Liver (tissue), 9 donors: ENCODE data around the gene PRKN. TPM values are rescaled to one million over a fixed set of nuclear protein-coding genes. Genes with fewer than 3 reads are reported as not detected.

Source experiments
- DNase-seq: peaks from one replicate; pipeline ENCODE4 v3.0.0-alpha.2; 2017; ENCODE audit warnings: low spot score
- H3K27ac ChIP-seq, 2 donors: one replicate each; pipeline ENCODE4 v1.7.0; 2013; ENCODE audit warnings: inconsistent platforms in 2 of 2, low read length in 2 of 2, control low read depth in 1 of 2, low read depth in 1 of 2, mild to moderate bottlenecking in 1 of 2
- H3K27me3 ChIP-seq, 4 donors: one replicate each; pipeline versions ENCODE4 v1.6.1 to v1.7.0; 2013; ENCODE audit warnings: low read length in 3 of 4, inconsistent platforms in 1 of 4, mild to moderate bottlenecking in 1 of 4, moderate library complexity in 1 of 4; ENCODE audit not compliant: control insufficient read depth in 4 of 4, insufficient read depth in 4 of 4
- H3K36me3 ChIP-seq, 4 donors: one replicate each; pipeline versions ENCODE4 v1.6.1 to v1.7.0; 2013; ENCODE audit warnings: low read length in 3 of 4, mild to moderate bottlenecking in 3 of 4, low read depth in 1 of 4, moderate library complexity in 1 of 4; ENCODE audit not compliant: control insufficient read depth in 4 of 4, insufficient read depth in 3 of 4
- H3K4me1 ChIP-seq, 4 donors: one replicate each; pipeline versions ENCODE4 v1.6.1 to v1.7.0; 2013; ENCODE audit warnings: low read length in 3 of 4, mild to moderate bottlenecking in 3 of 4, moderate library complexity in 1 of 4; ENCODE audit not compliant: control insufficient read depth in 4 of 4, insufficient read depth in 4 of 4
- H3K4me3 ChIP-seq, 3 donors: one replicate each; pipeline versions ENCODE4 v1.6.1 to v1.7.0; 2013; ENCODE audit warnings: low read length in 3 of 3, control low read depth in 1 of 3, low read depth in 1 of 3, mild to moderate bottlenecking in 1 of 3
- H3K9ac ChIP-seq, 2 donors: one replicate each; pipeline ENCODE4 v1.7.0; 2013; ENCODE audit warnings: low read length in 2 of 2, mild to moderate bottlenecking in 2 of 2, moderate library complexity in 2 of 2, control low read depth in 1 of 2, low read depth in 1 of 2
- H3K9me3 ChIP-seq, 4 donors: one replicate each; pipeline versions ENCODE4 v1.6.1 to v1.7.0; 2013; ENCODE audit warnings: low read length in 3 of 4; ENCODE audit not compliant: control insufficient read depth in 4 of 4
- CTCF ChIP-seq: fragments of 150-350 bp; IDR thresholded peaks from 2 replicates; pipeline ENCODE4 v1.5.1; 2017; ENCODE audit warnings: improper control_type of control experiment, low read depth, low read length; ENCODE audit not compliant: missing input control
- EGR1 ChIP-seq, 2 donors: IDR thresholded peaks; 2 replicates each; pipeline ENCODE4 v1.6.1; 2016 to 2018; ENCODE audit warnings: antibody characterized with exemption in 2 of 2, low read depth in 2 of 2
- FOXA1 ChIP-seq: IDR thresholded peaks from 2 replicates; pipeline ENCODE4 v1.6.1; 2016; ENCODE audit warnings: antibody characterized with exemption
- FOXA2 ChIP-seq: IDR thresholded peaks from 2 replicates; pipeline ENCODE4 v1.6.1; 2016; ENCODE audit warnings: antibody characterized with exemption
- GABPA ChIP-seq, 2 donors: IDR thresholded peaks in 1 of 2; conservative IDR thresholded peaks in 1 of 2; 2 replicates each; pipeline ENCODE4 v1.6.1; 2016; ENCODE audit warnings: antibody characterized with exemption in 2 of 2, mild to moderate bottlenecking in 1 of 2, moderate library complexity in 1 of 2
- HNF4A ChIP-seq, 2 donors: conservative IDR thresholded peaks; 2 replicates each; pipeline ENCODE4 v1.6.1; 2016; ENCODE audit warnings: antibody characterized with exemption in 2 of 2, mild to moderate bottlenecking in 2 of 2
- HNF4G ChIP-seq: IDR thresholded peaks from 2 replicates; pipeline ENCODE4 v1.6.1; 2016; ENCODE audit warnings: antibody characterized with exemption
- JUND ChIP-seq, 2 donors: IDR thresholded peaks; 2 replicates each; pipeline ENCODE4 v1.6.1; 2016; ENCODE audit warnings: antibody characterized with exemption in 2 of 2
- MAX ChIP-seq: IDR thresholded peaks from 2 replicates; pipeline ENCODE4 v1.6.1; 2016; ENCODE audit warnings: antibody characterized with exemption
- NR2F2 ChIP-seq: IDR thresholded peaks from 2 replicates; pipeline ENCODE4 v1.6.1; 2016; ENCODE audit warnings: antibody characterized with exemption
- RAD21 ChIP-seq, 2 donors: IDR thresholded peaks; 2 replicates each; pipeline ENCODE4 v1.6.1; 2016; ENCODE audit warnings: antibody characterized with exemption in 2 of 2, mild to moderate bottlenecking in 2 of 2
- REST ChIP-seq: IDR thresholded peaks from 2 replicates; pipeline ENCODE4 v1.6.1; 2016; ENCODE audit warnings: antibody characterized with exemption, mild to moderate bottlenecking
- RXRA ChIP-seq, 2 donors: IDR thresholded peaks; 2 replicates each; pipeline ENCODE4 v1.6.1; 2017 to 2018; ENCODE audit warnings: antibody characterized with exemption in 2 of 2, mild to moderate bottlenecking in 1 of 2
- SP1 ChIP-seq: IDR thresholded peaks from 2 replicates; pipeline ENCODE4 v1.6.1; 2018; ENCODE audit warnings: antibody characterized with exemption, mild to moderate bottlenecking
- TAF1 ChIP-seq: conservative IDR thresholded peaks from 2 replicates; pipeline ENCODE4 v1.6.1; 2016; ENCODE audit warnings: antibody characterized with exemption, mild to moderate bottlenecking
- YY1 ChIP-seq: IDR thresholded peaks from 2 replicates; pipeline ENCODE4 v1.6.1; 2016; ENCODE audit warnings: antibody characterized with exemption, mild to moderate bottlenecking
- WGBS: extraction: QIAGEN DNeasy Blood & Tissue Kit; methylation state at CpG from one replicate; pipeline ENCODE4 v1.1.7; 2013; 5-methylcytosine and 5-hydroxymethylcytosine counted together
- polyA plus RNA-seq, 2 donors: library from polyadenylated mRNA; stranded (reverse) in 1 of 2; unstranded in 1 of 2; fragments of 200-250 nt in 1 of 2; fragments of >200 nt in 1 of 2; fragmentation: Nextera tagmentation in 1 of 2; extraction: Ambion mirVana in 1 of 2; gene quantifications; one replicate each; pipeline versions ENCODE4 v1.2.1 to v1.2.3, GENCODE V29; 2013 to 2015
- total RNA-seq, 2 donors: library from RNA; depleted of rRNA; stranded (reverse); fragments of >200 nt; gene quantifications; one replicate each; pipeline ENCODE4 v1.2.3, GENCODE V29; 2014
- donor health status: healthy.
- donor health status: healthy.
- donor health status: healthy.
- donor health status: healthy.
- donor health status: healthy.

PRKN gene
- total and polyA plus RNA-seq, 4 donors, result 0.47 to 4.1 (median 3.2) TPM

GRCh38 chr6:161641175-161641574 is 1086.4 kb downstream of the PRKN start:
- TF ChIP-seq CTCF (no peak), YY1 (no peak), RXRA (IDR thresholded peaks at IDR 0.05) (no peak), HNF4A (conservative IDR thresholded peaks at IDR 0.05) (no peak), TAF1 (no peak), RAD21 (IDR thresholded peaks at IDR 0.05) (no peak), JUND (IDR thresholded peaks at IDR 0.05) (no peak), FOXA1 (no peak), SP1 (no peak), REST (no peak)
- Histone ChIP-seq H3K4me3 (no peak overlapping the region), H3K9me3 (peaks cover 0 to 2% (median 0%) of the 10 kb centered on the region in 4 donors), H3K27me3 (no peaks in the 10 kb centered on the region), H3K27ac (no peak overlapping the region), H3K4me1 (peaks cover 0 to 6% (median 3%) of the 10 kb centered on the region in 4 donors), H3K9ac (no peak overlapping the region), H3K36me3 (no peaks in the 10 kb centered on the region)
- WGBS, result 84% methylated on average over 1 of the region's 1 CpG
- DNase-seq, result no peak

GRCh38 chr6:161639772-161640171 is 1087.8 kb downstream of the PRKN start:
- Histone ChIP-seq H3K27me3 (no peaks in the 10 kb centered on the region), H3K36me3 (no peaks in the 10 kb centered on the region), H3K9ac (no peak overlapping the region), H3K9me3 (peaks cover 0 to 2% (median 0%) of the 10 kb centered on the region in 4 donors), H3K27ac (no peak overlapping the region), H3K4me1 (peaks cover 0 to 6% (median 3%) of the 10 kb centered on the region in 4 donors), H3K4me3 (no peak overlapping the region)
- no peak for DNase-seq
- no peak for TF ChIP-seq RXRA (IDR thresholded peaks at IDR 0.05)
- TF ChIP-seq YY1, result no peak
- no peak for TF ChIP-seq FOXA2
- no peak for TF ChIP-seq MAX
- TF ChIP-seq EGR1 (IDR thresholded peaks at IDR 0.05; ENCODE audit: low read depth in 2 of 2), result no peak
- TF ChIP-seq NR2F2, result no peak
- WGBS, result 87% methylated on average over 2 of the region's 2 CpGs

- Histone ChIP-seq H3K4me1 (peaks cover 0 to 6% (median 3%) of the 10 kb centered on the region in 4 donors), H3K36me3 (no peaks in the 10 kb centered on the region), H3K27me3 (no peaks in the 10 kb centered on the region), H3K27ac (no peak overlapping the region), H3K4me3 (no peak overlapping the region), H3K9ac (no peak overlapping the region), H3K9me3 (peaks cover 0 to 2% (median 0%) of the 10 kb centered on the region in 4 donors)
- DNase-seq, result no peak
- 32% methylated on average over 1 of the region's 1 CpG for WGBS
- TF ChIP-seq MAX (no peak), CTCF (no peak), HNF4G (peak; percentile 45), RXRA (IDR thresholded peaks at IDR 0.05) (peak; percentile 90 to 94), JUND (IDR thresholded peaks at IDR 0.05) (peak in 1 of 2 donors; percentile 41), SP1 (peak; percentile 85), REST (peak; percentile 46), FOXA1 (peak; percentile 53), FOXA2 (peak; percentile 74), GABPA (IDR thresholded peaks at IDR 0.05 in 1 of 2, conservative IDR thresholded peaks at IDR 0.05 in 1 of 2) (no peak), NR2F2 (peak; percentile 90)
Observed at GRCh38 chr6:161637658-161638057, 1089.9 kb downstream of the PRKN start.
